Measurements from ENCODE around the gene GSTT2B. TPM values are rescaled to one million over a fixed set of nuclear protein-coding genes. Genes with fewer than 3 reads are reported as not detected.
A peak's percentile ranks its signal among the peaks of the same experiment; 100 is the strongest.
"Not testable (repeated sequence)": the region's sequence is repeated elsewhere in the genome, so short reads cannot be mapped to it uniquely, and the experiment has no call there.

The GSTT2B gene
- total RNA-seq, 3 donors from 2014 or later (not counting 1 experiment from before 2014, with no cell fraction given): not detected

DNA sequence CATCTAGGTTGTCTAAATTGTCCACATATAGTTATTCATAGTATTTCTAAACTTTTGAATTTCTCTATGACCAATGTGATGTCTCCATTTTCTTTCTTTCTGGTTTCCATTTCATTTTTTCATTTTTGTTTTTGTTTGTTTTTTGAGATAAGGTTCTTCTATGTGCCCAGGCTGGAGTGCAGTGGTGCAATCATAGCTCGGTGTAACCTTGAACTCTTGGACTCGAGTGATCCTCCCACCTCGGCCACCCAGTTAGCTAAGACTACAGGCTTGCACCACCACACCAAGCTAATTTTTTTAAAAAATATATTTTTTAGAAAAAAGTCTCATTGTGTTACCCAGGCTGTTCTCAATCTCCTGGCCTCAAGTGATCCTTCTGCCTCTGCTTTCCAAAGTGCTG, 36.1 kb upstream of the GSTT2B start:
- Histone ChIP-seq H3K9me3 (ENCODE audit: control insufficient read depth, insufficient read depth, low read length) (no peaks in the 10 kb centered on the region), H3K4me3 (ENCODE audit: low read length) (no peak overlapping the region), H3K4me1 (ENCODE audit: control insufficient read depth, insufficient read depth, low read length) (no peaks in the 10 kb centered on the region), H3K27me3 (ENCODE audit: control insufficient read depth, insufficient read depth, low read length) (no peaks in the 10 kb centered on the region), H3K36me3 (ENCODE audit: control insufficient read depth, insufficient read depth, low read length) (no peaks in the 10 kb centered on the region), H3K27ac (ENCODE audit: low read length) (no peak overlapping the region)
- ATAC-seq: no peak
- WGBS (ENCODE audit: insufficient coverage): 92% methylated on average over 3 of the region's 3 CpGs
- TF ChIP-seq, protein P1, sequence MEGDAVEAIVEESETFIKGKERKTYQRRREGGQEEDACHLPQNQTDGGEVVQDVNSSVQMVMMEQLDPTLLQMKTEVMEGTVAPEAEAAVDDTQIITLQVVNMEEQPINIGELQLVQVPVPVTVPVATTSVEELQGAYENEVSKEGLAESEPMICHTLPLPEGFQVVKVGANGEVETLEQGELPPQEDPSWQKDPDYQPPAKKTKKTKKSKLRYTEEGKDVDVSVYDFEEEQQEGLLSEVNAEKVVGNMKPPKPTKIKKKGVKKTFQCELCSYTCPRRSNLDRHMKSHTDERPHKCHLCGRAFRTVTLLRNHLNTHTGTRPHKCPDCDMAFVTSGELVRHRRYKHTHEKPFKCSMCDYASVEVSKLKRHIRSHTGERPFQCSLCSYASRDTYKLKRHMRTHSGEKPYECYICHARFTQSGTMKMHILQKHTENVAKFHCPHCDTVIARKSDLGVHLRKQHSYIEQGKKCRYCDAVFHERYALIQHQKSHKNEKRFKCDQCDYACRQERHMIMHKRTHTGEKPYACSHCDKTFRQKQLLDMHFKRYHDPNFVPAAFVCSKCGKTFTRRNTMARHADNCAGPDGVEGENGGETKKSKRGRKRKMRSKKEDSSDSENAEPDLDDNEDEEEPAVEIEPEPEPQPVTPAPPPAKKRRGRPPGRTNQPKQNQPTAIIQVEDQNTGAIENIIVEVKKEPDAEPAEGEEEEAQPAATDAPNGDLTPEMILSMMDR (IDR thresholded peaks at IDR 0.05): no peak
- no peaks in the 10 kb centered on the region for H3K9me3 Mint-ChIP-seq
- H3K4me3 Mint-ChIP-seq: no peak overlapping the region
- DNase-seq: peak in 1 of 2 donors; percentile 0
- no peaks in the 10 kb centered on the region for H3K4me1 Mint-ChIP-seq
- peaks cover 0 to 15% of the 10 kb centered on the region in 2 donors for H3K27me3 Mint-ChIP-seq (ENCODE audit: low read depth in 2 of 2)
- H3K27ac Mint-ChIP-seq: no peak overlapping the region
- no peaks in the 10 kb centered on the region for H3K36me3 Mint-ChIP-seq
- intact Hi-C loops (cut with micrococcal nuclease): no loop called here

DNA sequence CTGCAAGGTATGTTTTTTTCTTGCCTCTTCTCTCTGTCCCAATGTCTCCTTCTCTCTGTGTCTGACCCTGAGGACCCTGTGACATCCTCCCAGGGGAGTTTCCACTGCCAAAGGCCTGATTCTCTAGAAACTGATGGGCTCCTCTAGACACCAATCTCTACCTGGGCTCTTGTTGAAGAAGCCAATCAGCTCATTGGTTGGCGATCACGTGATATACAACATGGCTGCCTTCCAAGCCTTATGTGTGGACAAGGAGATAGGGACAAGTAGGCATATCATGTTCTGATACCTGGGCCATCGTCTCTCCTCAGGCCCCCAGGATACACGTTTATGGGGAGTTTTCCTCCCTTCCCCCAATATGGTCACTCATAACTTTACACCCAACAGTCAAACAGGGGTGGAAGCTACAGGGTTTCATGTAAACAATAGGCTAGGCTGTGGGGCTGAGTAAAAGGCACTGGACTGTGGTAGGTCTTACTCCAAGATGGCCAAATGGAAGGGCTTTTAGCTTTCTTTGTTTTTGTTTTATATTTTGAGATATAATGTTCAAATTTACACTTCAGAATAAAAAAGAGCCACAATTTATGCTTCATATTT, 32.7 kb upstream of the GSTT2B start:
- H3K9me3 Mint-ChIP-seq; H3K4me1 Mint-ChIP-seq; H3K4me3 Mint-ChIP-seq; H3K4me3 ChIP-seq (ENCODE audit: low read length); H3K9me3 ChIP-seq (ENCODE audit: control insufficient read depth, insufficient read depth, low read length); H3K27ac Mint-ChIP-seq; H3K4me1 ChIP-seq (ENCODE audit: control insufficient read depth, insufficient read depth, low read length); H3K27ac ChIP-seq (ENCODE audit: low read length); H3K27me3 ChIP-seq (ENCODE audit: control insufficient read depth, insufficient read depth, low read length); intact Hi-C loops (cut with micrococcal nuclease); H3K36me3 ChIP-seq (ENCODE audit: control insufficient read depth, insufficient read depth, low read length); H3K36me3 Mint-ChIP-seq: not testable (repeated sequence)
- peak in 1 of 3 donors; percentile 30 for ATAC-seq
- DNase-seq: peak in 1 of 2 donors; percentile 0
- H3K27me3 Mint-ChIP-seq (ENCODE audit: low read depth in 2 of 2): peaks cover 0 to 10% of the 10 kb centered on the region in 2 donors
- 80% methylated on average over 2 of the region's 4 CpGs for WGBS (ENCODE audit: insufficient coverage)

DNA sequence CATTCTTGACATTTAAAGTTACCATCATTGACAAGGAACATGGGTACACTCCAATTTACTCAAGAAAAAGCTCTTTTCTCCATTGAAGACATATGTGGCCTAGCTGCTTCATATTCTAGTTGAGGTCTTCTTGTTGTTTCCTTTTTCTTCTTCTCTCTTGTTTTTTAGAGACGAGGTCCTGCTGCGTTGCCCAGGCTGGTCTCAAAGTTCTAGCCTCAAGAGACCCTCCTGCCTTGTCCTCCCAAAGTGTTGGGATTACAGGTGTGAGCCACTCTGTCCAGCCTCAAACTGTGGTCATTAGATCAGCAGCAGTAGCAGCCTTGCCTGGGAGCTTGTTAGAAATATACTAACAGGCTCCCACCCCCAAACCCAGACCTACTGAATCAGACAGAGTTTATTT, 32.1 kb upstream of the GSTT2B start:
- H3K36me3 ChIP-seq (ENCODE audit: control insufficient read depth, insufficient read depth, low read length); H3K9me3 Mint-ChIP-seq; H3K9me3 ChIP-seq (ENCODE audit: control insufficient read depth, insufficient read depth, low read length); intact Hi-C loops (cut with micrococcal nuclease); H3K27ac Mint-ChIP-seq; DNase-seq; H3K4me1 Mint-ChIP-seq; H3K4me3 ChIP-seq (ENCODE audit: low read length); H3K27ac ChIP-seq (ENCODE audit: low read length); H3K36me3 Mint-ChIP-seq; H3K4me1 ChIP-seq (ENCODE audit: control insufficient read depth, insufficient read depth, low read length); H3K27me3 ChIP-seq (ENCODE audit: control insufficient read depth, insufficient read depth, low read length); ATAC-seq: not testable (repeated sequence)
- H3K4me3 Mint-ChIP-seq: peak overlapping the region; percentile 49
- WGBS (ENCODE audit: insufficient coverage): no CpG with 5 or more reads among the region's 2 CpGs
- peaks cover 0 to 10% of the 10 kb centered on the region in 2 donors for H3K27me3 Mint-ChIP-seq (ENCODE audit: low read depth in 2 of 2)

DNA sequence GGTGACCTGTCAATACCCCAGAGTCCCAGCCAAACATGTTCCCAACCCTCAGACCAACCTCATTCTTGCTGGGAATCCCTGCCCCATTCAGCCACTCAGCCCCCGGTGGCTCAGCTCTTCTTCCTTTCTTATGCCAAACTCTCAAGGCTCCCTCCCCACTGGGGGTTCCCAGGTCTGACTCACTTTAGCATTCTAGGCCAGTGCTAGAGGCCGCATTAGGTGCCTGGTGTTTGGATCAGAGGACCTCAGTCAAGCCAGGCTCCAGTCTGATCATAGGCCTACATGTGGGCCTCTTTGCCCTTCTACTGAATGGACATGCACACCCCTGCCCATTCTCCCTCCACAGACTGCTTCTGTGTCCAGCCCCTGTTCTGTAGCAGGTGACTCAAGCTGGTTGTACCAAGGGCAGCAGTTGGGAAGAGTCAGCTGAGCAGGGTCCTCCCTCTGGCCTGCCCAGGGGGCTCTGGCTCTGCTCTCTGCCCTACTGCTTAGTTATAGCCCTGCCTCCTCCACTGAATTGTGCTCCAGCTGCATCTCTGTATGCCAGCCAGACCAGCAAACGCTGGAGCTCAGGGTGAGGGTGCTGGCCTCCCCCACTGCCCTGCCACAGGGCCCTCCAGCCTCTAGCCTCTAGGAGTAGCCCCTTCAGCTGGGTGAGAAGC, 28.7 kb upstream of the GSTT2B start:
- H3K4me1 ChIP-seq (ENCODE audit: control insufficient read depth, insufficient read depth, low read length); H3K9me3 ChIP-seq (ENCODE audit: control insufficient read depth, insufficient read depth, low read length); H3K27me3 ChIP-seq (ENCODE audit: control insufficient read depth, insufficient read depth, low read length); ATAC-seq; H3K36me3 Mint-ChIP-seq; H3K4me3 ChIP-seq (ENCODE audit: low read length); H3K27ac ChIP-seq (ENCODE audit: low read length); H3K9me3 Mint-ChIP-seq; H3K4me3 Mint-ChIP-seq; H3K4me1 Mint-ChIP-seq; intact Hi-C loops (cut with micrococcal nuclease); H3K27me3 Mint-ChIP-seq (ENCODE audit: low read depth in 2 of 2); H3K36me3 ChIP-seq (ENCODE audit: control insufficient read depth, insufficient read depth, low read length): not testable (repeated sequence)
- peak in 1 of 2 donors; percentile 1 for DNase-seq
- H3K27ac Mint-ChIP-seq: peak overlapping the region in 1 of 2 donors; percentile 45
- 84% methylated on average over 2 of the region's 3 CpGs for WGBS (ENCODE audit: insufficient coverage)

DNA sequence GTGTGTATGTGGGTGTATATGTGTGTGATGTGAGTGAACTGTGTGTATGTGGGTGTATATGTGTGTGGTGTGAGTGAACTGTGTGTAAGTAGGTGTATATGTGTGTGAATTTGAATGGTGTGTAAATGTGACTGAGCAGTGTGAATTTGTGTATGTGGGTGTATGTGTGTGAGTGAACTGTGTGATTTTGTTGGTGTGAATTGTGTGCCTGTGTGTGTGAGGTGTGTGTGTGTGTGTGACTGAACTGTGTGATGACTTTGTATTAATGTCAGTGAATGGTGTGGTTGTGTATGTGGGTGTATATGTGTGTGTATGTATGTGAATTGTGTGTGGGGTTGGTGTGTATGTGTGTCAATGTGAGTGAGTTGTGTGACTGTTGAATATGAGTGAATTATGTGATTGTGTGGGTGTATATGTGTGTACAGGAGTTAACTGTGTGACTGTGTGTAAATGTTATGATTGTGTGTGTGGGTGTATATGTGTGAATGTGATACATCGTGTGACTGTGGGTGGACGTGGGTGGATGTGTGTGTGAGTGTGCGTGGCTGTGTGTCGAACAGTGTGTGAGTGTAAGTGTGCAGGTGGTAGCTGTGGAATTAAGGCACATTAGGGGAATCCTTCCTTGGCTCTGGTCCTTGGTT, 25.7 kb upstream of the GSTT2B start:
- H3K4me1 Mint-ChIP-seq; H3K36me3 Mint-ChIP-seq; H3K4me1 ChIP-seq (ENCODE audit: control insufficient read depth, insufficient read depth, low read length); H3K9me3 Mint-ChIP-seq; DNase-seq; H3K9me3 ChIP-seq (ENCODE audit: control insufficient read depth, insufficient read depth, low read length); H3K27me3 Mint-ChIP-seq (ENCODE audit: low read depth in 2 of 2); H3K36me3 ChIP-seq (ENCODE audit: control insufficient read depth, insufficient read depth, low read length); intact Hi-C loops (cut with micrococcal nuclease); H3K4me3 ChIP-seq (ENCODE audit: low read length); H3K27ac Mint-ChIP-seq; ATAC-seq; H3K27ac ChIP-seq (ENCODE audit: low read length); H3K27me3 ChIP-seq (ENCODE audit: control insufficient read depth, insufficient read depth, low read length); H3K4me3 Mint-ChIP-seq: not testable (repeated sequence)
- WGBS (ENCODE audit: insufficient coverage): 76% methylated on average over 4 of the region's 4 CpGs

DNA sequence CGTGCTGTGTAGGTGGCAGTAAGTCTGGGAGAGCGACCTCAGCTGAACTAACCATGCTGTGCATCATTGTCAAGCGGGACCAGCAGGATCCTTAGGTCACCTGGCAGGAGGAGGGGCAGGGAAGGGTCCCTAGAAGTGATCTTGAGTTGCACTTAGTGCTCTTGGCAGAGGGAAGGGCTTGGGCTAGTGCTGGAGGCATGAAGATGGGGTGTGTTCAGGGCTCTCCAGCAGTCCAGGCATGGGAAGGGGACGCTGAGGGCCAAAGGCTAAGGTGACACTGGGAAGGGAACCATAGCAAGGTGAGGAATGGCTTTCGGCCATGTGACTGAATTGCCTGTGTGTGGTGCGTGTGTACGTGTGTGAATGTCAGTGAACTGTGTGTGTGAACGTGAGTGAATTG, 25.1 kb upstream of the GSTT2B start:
- H3K36me3 Mint-ChIP-seq; H3K27me3 Mint-ChIP-seq (ENCODE audit: low read depth in 2 of 2); H3K36me3 ChIP-seq (ENCODE audit: control insufficient read depth, insufficient read depth, low read length); H3K4me3 ChIP-seq (ENCODE audit: low read length); ATAC-seq; H3K27me3 ChIP-seq (ENCODE audit: control insufficient read depth, insufficient read depth, low read length); H3K4me3 Mint-ChIP-seq; H3K9me3 Mint-ChIP-seq; DNase-seq; H3K4me1 ChIP-seq (ENCODE audit: control insufficient read depth, insufficient read depth, low read length); H3K9me3 ChIP-seq (ENCODE audit: control insufficient read depth, insufficient read depth, low read length); H3K27ac Mint-ChIP-seq; H3K4me1 Mint-ChIP-seq; intact Hi-C loops (cut with micrococcal nuclease); H3K27ac ChIP-seq (ENCODE audit: low read length): not testable (repeated sequence)
- WGBS (ENCODE audit: insufficient coverage): 92% methylated on average over 8 of the region's 8 CpGs

Measured in natural killer cell (primary cell).